OCI-LY1 (cell line): ENCODE results near the gene SMIM43.

Experiments used
- CTCF ChIP-seq: fragments of 200-600 bp; sonication (generic), shearing (Covaris generic); IDR thresholded peaks from 2 replicates; pipeline ENCODE4 v1.5.1; 2017; ENCODE audit warnings: mild to moderate bottlenecking, antibody characterized with exemption, low read length, moderate library complexity, mixed read lengths
- EZH2 ChIP-seq: fragments of 200-600 bp; sonication (generic), shearing (Covaris generic); IDR thresholded peaks from 2 replicates; pipeline ENCODE4 v1.8.0; 2017; ENCODE audit warnings: borderline replicate concordance, mixed run types, mild to moderate bottlenecking, antibody characterized with exemption, low read length, moderate library complexity, mixed read lengths

- TF ChIP-seq CTCF (no peak), EZH2 (no peak)
Observed at GRCh38 chr4:121765368-121765705, 373 bp upstream of the SMIM43 start.
